Renal cortical epithelial cell (primary cell): ENCODE data around the gene ZNF597. TPM values are rescaled to one million over a fixed set of nuclear protein-coding genes. Genes with fewer than 3 reads are reported as not detected.

Experiments
- DNase-seq: peaks from one replicate; pipeline ENCODE4 v3.0.0-alpha.2; 2011; ENCODE audit warnings: low read depth
- total RNA-seq: library from RNA; depleted of rRNA; stranded (reverse); fragments of >200 nt; gene quantifications from 2 replicates; pipeline ENCODE4 v1.2.3, GENCODE V29; 2014

The ZNF597 gene
- total RNA-seq, 1 donor from 2014 or later = 3.3 TPM

DNA sequence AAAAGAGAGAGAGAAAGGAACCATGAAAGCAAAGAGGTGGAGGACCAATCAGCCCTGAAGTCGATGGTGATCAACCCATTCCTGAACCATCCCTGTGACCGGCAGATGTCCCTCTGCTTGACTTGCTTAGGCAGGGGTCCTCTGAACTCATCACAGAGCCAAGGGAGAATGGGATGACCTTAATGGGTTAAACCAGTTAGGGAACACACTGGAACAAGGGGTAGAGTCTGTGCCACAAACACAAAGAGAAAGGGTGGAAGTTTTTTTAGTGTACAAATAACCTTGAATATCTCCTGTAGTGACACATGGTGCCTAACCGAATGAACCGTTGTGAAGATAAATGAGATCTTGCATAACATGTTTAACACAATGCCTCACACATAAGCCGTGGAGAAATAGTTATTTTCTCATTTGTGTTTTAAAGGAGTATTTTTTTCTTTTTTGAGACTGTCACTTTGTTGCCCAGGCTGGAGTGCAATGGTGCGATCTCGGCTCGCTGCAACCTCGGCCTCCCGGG, 11.4 kb upstream of the ZNF597 start:
- no peak for DNase-seq

- DNase-seq = no peak
Observed at GRCh38 chr16:3454093-3454492, 10.8 kb upstream of the ZNF597 start.

DNA sequence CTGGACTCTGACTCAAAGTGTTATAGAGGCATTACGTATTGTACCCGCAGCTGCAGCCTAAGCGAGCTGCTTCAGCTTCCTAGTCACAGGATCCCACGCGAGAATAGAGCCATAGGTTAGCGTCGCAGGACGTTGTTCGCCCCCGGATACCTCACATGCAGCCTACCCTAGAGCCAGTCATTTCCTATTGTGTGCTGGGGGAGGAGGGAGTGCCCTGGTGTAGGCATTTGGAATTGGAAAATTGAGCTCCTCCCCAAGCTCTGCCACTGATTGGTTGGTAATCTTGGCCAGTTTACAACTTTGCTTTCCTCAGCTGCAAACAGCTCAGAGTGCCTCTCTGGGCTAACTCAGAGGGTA, 706 bp upstream of the ZNF597 start:
- peak; percentile 71 for DNase-seq

GRCh38 chr16:3439637-3440036, 3.7 kb downstream of the ZNF597 start:
- no peak for DNase-seq

DNA sequence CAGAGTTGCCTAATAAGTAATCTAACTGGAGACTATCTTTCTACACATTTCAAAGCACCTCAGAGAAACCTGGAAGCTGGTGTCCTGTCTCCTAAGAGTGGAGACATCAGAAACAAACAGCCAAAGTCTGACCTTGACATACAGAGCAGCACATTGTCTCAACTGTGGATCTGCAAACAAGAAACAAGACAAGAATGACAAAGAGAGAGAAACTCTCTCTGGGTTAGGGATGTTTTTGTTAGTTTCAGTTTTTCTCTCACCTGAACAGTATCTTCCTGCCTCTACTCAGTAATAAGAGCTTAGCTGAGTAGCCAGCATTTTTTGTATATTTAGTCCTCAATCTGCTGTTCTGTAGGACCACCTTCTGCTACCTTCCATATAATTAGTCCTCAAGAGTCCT, 8.9 kb downstream of the ZNF597 start:
- DNase-seq = no peak

- DNase-seq = peak; percentile 7
Observed at GRCh38 chr16:3431779-3432219, 11.5 kb downstream of the ZNF597 start.

DNA sequence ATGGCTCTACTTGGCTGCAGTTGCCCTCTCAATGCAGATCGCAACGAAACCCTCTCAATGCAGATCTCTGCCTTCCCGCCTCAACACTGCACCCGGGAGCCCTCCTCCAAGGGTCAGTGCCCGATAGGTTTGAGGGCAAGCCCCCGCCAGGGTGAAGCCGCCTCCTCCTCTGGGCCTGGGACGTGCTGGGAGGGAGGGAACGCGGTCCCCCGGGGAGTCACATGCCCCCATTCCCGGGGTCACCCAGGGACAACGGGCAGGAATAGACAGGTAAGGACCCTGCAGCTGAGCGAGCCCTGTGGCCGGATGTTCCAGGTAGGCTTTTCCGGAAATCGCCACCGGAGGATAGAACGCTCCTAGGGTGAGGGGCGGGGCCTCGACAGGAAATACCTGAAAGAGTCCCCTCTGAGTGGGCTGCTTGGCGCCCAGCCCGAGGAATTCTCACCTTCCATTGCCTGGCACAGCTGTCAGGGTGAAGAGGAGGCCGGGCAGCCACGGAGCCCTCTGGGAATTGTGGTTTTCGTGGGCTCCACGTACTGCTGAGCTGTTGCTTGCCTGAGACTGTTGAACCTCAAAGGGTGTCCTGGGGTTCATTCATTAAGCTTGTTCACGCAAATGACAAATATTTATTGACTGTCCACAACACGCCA, 29.4 kb downstream of the ZNF597 start:
- DNase-seq = no peak

- no peak for DNase-seq
Observed at GRCh38 chr16:3408561-3409197, 34.6 kb downstream of the ZNF597 start.

DNA sequence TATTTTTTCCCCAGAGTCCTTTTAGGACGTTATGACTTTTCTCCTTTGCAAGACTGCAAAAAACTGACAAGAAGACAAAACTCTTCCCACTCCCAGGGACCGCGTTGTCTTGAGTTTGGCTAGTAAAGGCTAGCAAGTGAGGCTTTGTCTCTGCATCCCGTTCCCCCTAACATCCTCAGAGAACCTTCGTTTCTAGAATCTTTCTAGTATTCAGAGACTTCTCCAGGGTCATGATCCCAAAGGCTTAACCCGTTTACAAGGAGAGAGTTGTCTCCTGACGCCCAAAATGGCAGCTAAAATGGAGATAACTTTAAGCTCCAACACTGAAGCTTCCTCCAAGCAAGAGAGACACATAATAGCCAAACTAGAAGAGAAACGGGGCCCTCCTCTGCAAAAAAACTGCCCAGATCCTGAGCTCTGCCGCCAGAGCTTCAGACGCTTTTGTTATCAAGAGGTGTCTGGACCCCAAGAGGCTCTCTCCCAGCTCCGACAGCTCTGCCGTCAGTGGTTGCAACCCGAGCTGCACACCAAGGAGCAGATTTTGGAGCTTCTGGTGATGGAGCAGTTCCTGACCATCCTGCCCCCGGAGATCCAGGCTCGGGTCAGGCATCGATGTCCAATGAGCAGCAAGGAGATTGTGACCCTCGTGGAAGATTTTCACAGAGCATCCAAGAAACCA, 41.4 kb downstream of the ZNF597 start:
- no peak for DNase-seq

- DNase-seq = peak; percentile 98
Observed at GRCh38 chr16:3400779-3401688, 42.3 kb downstream of the ZNF597 start, which contains the start of the genes ZNF174 and ZSCAN32. Gene ZNF174 (plus strand): TSS chr16:3401215. CDS start chr16:3402005, 790 bp downstream. Gene ZSCAN32 (minus strand): TSS chr16:3401004. CDS start chr16:3397557, 3,447 bp downstream.

DNA sequence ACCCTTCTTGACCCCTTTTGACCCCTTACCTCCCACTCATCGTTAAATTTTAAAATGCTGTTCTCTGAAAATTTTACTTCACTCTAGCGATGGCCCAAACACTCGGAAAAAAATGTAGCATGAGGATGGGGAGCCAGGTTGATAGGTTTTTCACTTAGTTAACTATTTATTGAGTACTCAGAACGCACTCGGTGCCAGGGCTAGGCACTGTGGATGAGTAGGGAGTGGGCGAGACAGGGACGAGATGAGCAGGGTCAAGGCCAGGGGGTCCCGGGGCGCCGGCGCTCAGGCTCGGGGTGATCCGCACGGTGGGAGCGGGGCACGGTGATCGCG, 42.9 kb downstream of the ZNF597 start:
- no peak for DNase-seq

DNA sequence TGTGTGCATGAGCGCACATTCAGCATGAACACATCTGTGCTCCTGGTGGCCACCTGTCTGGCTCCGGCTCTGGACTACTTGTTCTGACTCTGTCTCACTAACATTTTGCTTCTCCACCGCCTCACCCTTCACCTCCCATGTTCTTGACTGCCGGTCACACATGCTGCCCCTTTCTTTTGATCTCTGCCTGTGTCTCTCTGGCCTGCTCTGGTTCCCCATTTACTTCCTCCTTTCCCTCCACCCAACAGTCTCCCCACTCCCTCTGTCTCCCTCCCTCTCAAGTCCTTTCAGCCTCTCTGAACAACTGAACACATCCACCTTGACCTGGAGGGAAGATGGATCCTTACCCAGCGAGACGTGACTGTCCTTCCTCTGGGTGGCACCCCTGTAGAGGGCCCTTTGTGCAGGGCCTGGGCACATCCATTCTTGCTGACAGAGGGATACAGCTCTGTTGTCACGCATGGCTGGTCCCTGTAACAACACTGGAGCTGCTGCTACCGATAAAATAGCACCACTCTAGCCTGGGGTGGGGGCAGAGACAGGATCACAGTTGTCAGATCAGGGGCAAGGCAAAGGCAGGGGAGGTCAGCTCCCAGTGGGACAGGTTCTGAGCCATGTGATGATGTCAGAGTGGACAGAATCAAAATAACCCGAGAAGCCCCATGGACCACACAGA, 53.5 kb downstream of the ZNF597 start:
- no peak for DNase-seq

GRCh38 chr16:3388325-3388724, 55.0 kb downstream of the ZNF597 start:
- DNase-seq = no peak

DNA sequence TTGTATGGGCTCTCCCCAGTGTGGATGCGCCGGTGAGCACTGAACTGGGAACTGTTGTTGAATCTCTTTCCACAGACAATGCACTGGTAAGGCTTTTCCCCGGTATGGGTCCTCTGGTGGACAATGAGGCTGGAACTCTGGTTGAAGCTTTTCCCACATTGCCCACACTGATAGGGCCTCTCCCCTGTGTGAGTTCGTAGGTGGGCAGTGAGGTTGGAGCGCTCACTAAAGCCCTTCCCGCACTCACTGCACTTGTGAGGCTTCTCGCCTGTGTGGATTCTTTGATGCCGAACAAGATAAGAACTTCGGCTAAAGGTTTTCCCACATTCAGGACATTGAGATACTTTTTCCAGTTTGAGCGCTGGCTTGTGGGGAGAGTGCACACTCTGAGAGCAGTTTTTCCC, 60.3 kb downstream of the ZNF597 start:
- DNase-seq = no peak

Other genes starting within 250 kb of the ZNF597 start
- gene ZNF200, start 208.3 kb downstream of the ZNF597 start, total RNA-seq = 13.4 and 13.7 TPM in 2 replicates
- 0.10 TPM in 1 of 2 replicates, not detected in the other for gene MEFV, start 186.9 kb downstream of the ZNF597 start, total RNA-seq
- gene ZNF263, start 160.0 kb downstream of the ZNF597 start, total RNA-seq = 52.7 and 59.0 TPM in 2 replicates
- 3.1 and 4.9 TPM in 2 replicates for gene TIGD7, start 138.1 kb downstream of the ZNF597 start, total RNA-seq
- gene ZNF75A, start 138.0 kb downstream of the ZNF597 start, total RNA-seq = 8.5 and 28.2 TPM in 2 replicates
- 0.15 TPM in 1 of 2 replicates, not detected in the other for gene OR2C1, start 87.6 kb downstream of the ZNF597 start, total RNA-seq
- gene ZSCAN32, start 42.5 kb downstream of the ZNF597 start, total RNA-seq = 20.5 and 20.7 TPM in 2 replicates
- 2.8 and 7.0 TPM in 2 replicates for gene ZNF174, start 42.3 kb downstream of the ZNF597 start, total RNA-seq
- 6.4 and 34.9 TPM in 2 replicates for gene NAA60, start 176 bp upstream of the ZNF597 start, total RNA-seq
- not detected in 2 replicates for gene C16orf90, start 52.0 kb upstream of the ZNF597 start, total RNA-seq
- 10.1 and 49.9 TPM in 2 replicates for gene CLUAP1, start 57.5 kb upstream of the ZNF597 start, total RNA-seq
- gene NLRC3, start 133.9 kb upstream of the ZNF597 start, total RNA-seq = 0.05 and 0.17 TPM in 2 replicates
- gene SLX4, start 168.1 kb upstream of the ZNF597 start, total RNA-seq = 1.6 and 5.5 TPM in 2 replicates
- gene DNASE1, start 211.2 kb upstream of the ZNF597 start, total RNA-seq = 9.4 and 52.6 TPM in 2 replicates